HEK293 (cell line): ENCODE measurements around the gene FSTL5.

Experiments used
- CTCF ChIA-PET: fragments of 350-600 bp; formaldehyde crosslinking; extraction: SDS; loops from one replicate; lab custom pipeline; 2021; ENCODE audit warnings: antibody characterized with exemption; lab: Yijun Ruan, JAX
- POLR2A ChIA-PET: fragments of 300-600 bp; formaldehyde crosslinking; extraction: SDS; loops from one replicate; lab custom pipeline; 2020; ENCODE audit warnings: antibody characterized with exemption, inconsistent platforms; lab: Yijun Ruan, JAX
- H3K27ac ChIP-seq: fragments of 200-500 bp; sonication (Bioruptor generic); 2 replicates; pipeline ENCODE4 v1.5.1; 2014; ENCODE audit warnings: low read depth, low read length, control low read depth, inconsistent platforms; ENCODE audit errors: extremely low read depth
- H3K36me3 ChIP-seq, 2 experiments: fragments of 200-500 bp in 1 of 2; sonication (Bioruptor generic) in 1 of 2; 1 replicate in 1 of 2; 2 replicates in 1 of 2; pipeline ENCODE4 v1.5.1; 2014 to 2017; ENCODE audit warnings: inconsistent platforms in 2 of 2, low read length in 2 of 2; ENCODE audit not compliant: control insufficient read depth in 2 of 2, insufficient read depth in 1 of 2
- H3K4me1 ChIP-seq: fragments of 200-500 bp; sonication (Bioruptor generic); 2 replicates; pipeline ENCODE4 v1.5.1; 2014; ENCODE audit warnings: mild to moderate bottlenecking, low read length, inconsistent platforms; ENCODE audit not compliant: control insufficient read depth, insufficient read depth
- H3K4me3 ChIP-seq: 2 replicates; pipeline ENCODE4 v1.5.1; 2011; ENCODE audit warnings: low read depth, mild to moderate bottlenecking, control low read depth, low read length, moderate library complexity
- H3K9me3 ChIP-seq: fragments of 200-500 bp; sonication (Bioruptor generic); 2 replicates; pipeline ENCODE4 v1.5.1; 2014; ENCODE audit warnings: low read depth, low read length, inconsistent platforms; ENCODE audit not compliant: control insufficient read depth, insufficient read depth
- GFI1B ChIP-seq: fragments of 450-650 bp; formaldehyde crosslinking; IDR thresholded peaks from 2 replicates; pipeline ENCODE4 v1.5.1; 2016; ENCODE audit warnings: missing biosample characterization, missing genetic modification characterization
- GLIS2 ChIP-seq: fragments of 450-650 bp; formaldehyde crosslinking; IDR thresholded peaks from 2 replicates; pipeline ENCODE4 v1.5.1; 2016; ENCODE audit warnings: missing biosample characterization, missing genetic modification characterization
- SCRT2 ChIP-seq: fragments of 450-650 bp; formaldehyde crosslinking; IDR thresholded peaks from 2 replicates; pipeline ENCODE4 v1.5.1; 2016; ENCODE audit warnings: missing biosample characterization, missing genetic modification characterization
- SP2 ChIP-seq: fragments of 450-650 bp; formaldehyde crosslinking; IDR thresholded peaks from 2 replicates; pipeline ENCODE4 v1.5.1; 2016; ENCODE audit warnings: missing biosample characterization, missing genetic modification characterization
- TRIM28 ChIP-seq: IDR thresholded peaks from 2 replicates; pipeline ENCODE4 v1.6.1; 2011; ENCODE audit warnings: low read length, control low read depth, borderline replicate concordance
- ZBTB21 ChIP-seq: fragments of 450-650 bp; formaldehyde crosslinking; IDR thresholded peaks from 2 replicates; pipeline ENCODE4 v1.5.1; 2017; ENCODE audit warnings: missing biosample characterization, missing genetic modification characterization
- ZBTB7A ChIP-seq: fragments of 450-650 bp; formaldehyde crosslinking; IDR thresholded peaks from 2 replicates; pipeline ENCODE4 v1.5.1; 2016; ENCODE audit warnings: low read depth, missing biosample characterization, missing genetic modification characterization
- ZFHX2 ChIP-seq: fragments of 450-650 bp; formaldehyde crosslinking; conservative IDR thresholded peaks from 2 replicates; pipeline ENCODE4 v1.5.1; 2016; ENCODE audit warnings: missing biosample characterization, missing genetic modification characterization
- ZNF132 ChIP-seq: fragments of 450-650 bp; formaldehyde crosslinking; IDR thresholded peaks from 2 replicates; pipeline ENCODE4 v1.5.1; 2017; ENCODE audit warnings: missing biosample characterization, missing genetic modification characterization, borderline replicate concordance
- ZNF155 ChIP-seq: fragments of 450-650 bp; formaldehyde crosslinking; IDR thresholded peaks from 2 replicates; pipeline ENCODE4 v1.5.1; 2016; ENCODE audit warnings: missing biosample characterization, missing genetic modification characterization
- ZNF23 ChIP-seq: fragments of 450-650 bp; formaldehyde crosslinking; IDR thresholded peaks from 2 replicates; pipeline ENCODE4 v1.5.1; 2016; ENCODE audit warnings: missing biosample characterization, missing genetic modification characterization, borderline replicate concordance
- ZNF302 ChIP-seq: fragments of 450-650 bp; formaldehyde crosslinking; IDR thresholded peaks from 2 replicates; pipeline ENCODE4 v1.5.1; 2016; ENCODE audit warnings: missing biosample characterization, missing genetic modification characterization, low read depth
- ZNF404 ChIP-seq: fragments of 450-650 bp; formaldehyde crosslinking; IDR thresholded peaks from 2 replicates; pipeline ENCODE4 v1.5.1; 2017; ENCODE audit warnings: missing biosample characterization, missing genetic modification characterization
- ZNF416 ChIP-seq: fragments of 450-650 bp; formaldehyde crosslinking; IDR thresholded peaks from 2 replicates; pipeline ENCODE4 v1.5.1; 2016; ENCODE audit warnings: missing biosample characterization, missing genetic modification characterization
- ZNF426 ChIP-seq: fragments of 450-650 bp; formaldehyde crosslinking; IDR thresholded peaks from 2 replicates; pipeline ENCODE4 v1.5.1; 2017; ENCODE audit warnings: missing biosample characterization, missing genetic modification characterization, mild to moderate bottlenecking, inconsistent platforms, moderate library complexity
- ZNF473 ChIP-seq: fragments of 450-650 bp; formaldehyde crosslinking; IDR thresholded peaks from 2 replicates; pipeline ENCODE4 v1.5.1; 2017; ENCODE audit warnings: missing biosample characterization, missing genetic modification characterization
- ZNF571 ChIP-seq: fragments of 450-650 bp; formaldehyde crosslinking; IDR thresholded peaks from 2 replicates; pipeline ENCODE4 v1.5.0; 2017; ENCODE audit warnings: missing biosample characterization, missing genetic modification characterization
- ZNF677 ChIP-seq: fragments of 450-650 bp; IDR thresholded peaks from 2 replicates; pipeline ENCODE4 v1.5.0; 2018; ENCODE audit warnings: missing biosample characterization, mild to moderate bottlenecking, missing genetic modification characterization, moderate library complexity
- TF ChIP-seq, protein P1 (sequence below): fragments of 450-650 bp; formaldehyde crosslinking; IDR thresholded peaks from 2 replicates; pipeline ENCODE4 v1.5.1; 2016; ENCODE audit warnings: missing biosample characterization, missing genetic modification characterization
- TF ChIP-seq, protein P2 (sequence below): fragments of 450-650 bp; formaldehyde crosslinking; IDR thresholded peaks from 2 replicates; pipeline ENCODE4 v1.5.1; 2016; ENCODE audit warnings: missing biosample characterization, missing genetic modification characterization
- TF ChIP-seq, protein P3 (sequence below): fragments of 450-650 bp; IDR thresholded peaks from 2 replicates; pipeline ENCODE4 v1.5.1; 2018; ENCODE audit warnings: missing biosample characterization, missing genetic modification characterization
- TF ChIP-seq, protein P4 (sequence below): fragments of 450-650 bp; formaldehyde crosslinking; optimal IDR thresholded peaks from 2 replicates; pipeline ENCODE3; 2016; ENCODE audit warnings: missing biosample characterization, mild to moderate bottlenecking, missing genetic modification characterization
- TF ChIP-seq, protein P5 (sequence below): fragments of 450-650 bp; formaldehyde crosslinking; IDR thresholded peaks from 2 replicates; pipeline ENCODE4 v1.5.1; 2017; ENCODE audit warnings: missing biosample characterization, mild to moderate bottlenecking, missing genetic modification characterization, moderate library complexity
- TF ChIP-seq, protein P6 (sequence below): fragments of 450-650 bp; formaldehyde crosslinking; IDR thresholded peaks from 2 replicates; pipeline ENCODE4 v1.5.1; 2017; ENCODE audit warnings: missing biosample characterization, missing genetic modification characterization

FSTL5 gene

DNA sequence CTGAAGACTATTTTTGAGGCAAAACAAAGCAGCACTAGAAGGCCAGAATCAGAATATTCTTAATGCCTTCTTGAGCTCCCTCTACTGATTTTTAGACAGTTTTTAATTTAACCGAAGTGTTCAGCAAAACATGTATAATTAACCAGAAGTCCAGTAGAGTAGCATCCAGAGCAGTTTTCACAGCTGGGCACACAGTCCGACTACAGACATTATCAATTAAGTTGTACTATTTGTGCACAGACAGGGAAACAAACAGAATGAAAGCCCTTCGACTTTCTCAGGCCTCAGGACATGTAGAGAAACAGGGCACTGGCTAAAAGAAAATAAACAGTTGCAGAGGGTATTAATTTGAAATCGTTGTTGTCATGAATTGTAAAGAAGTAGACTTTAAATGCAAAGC is 11.9 kb downstream of the FSTL5 start:
- ChIA-PET CTCF (no interaction called here), POLR2A (no interaction called here)
- Histone ChIP-seq H3K9me3 (no peaks in the 10 kb centered on the region), H3K27ac (no peak overlapping the region), H3K4me1 (no peaks in the 10 kb centered on the region), H3K4me3 (no peak overlapping the region), H3K36me3 (no peaks in the 10 kb centered on the region)
- TF ChIP-seq ZNF302 (tag by site-specific recombination) (no peak), ZBTB7A (tag by site-specific recombination) (no peak), ZBTB21 (tag by site-specific recombination) (no peak), SCRT2 (tag by site-specific recombination) (no peak), ZNF23 (tag by site-specific recombination) (no peak)

DNA sequence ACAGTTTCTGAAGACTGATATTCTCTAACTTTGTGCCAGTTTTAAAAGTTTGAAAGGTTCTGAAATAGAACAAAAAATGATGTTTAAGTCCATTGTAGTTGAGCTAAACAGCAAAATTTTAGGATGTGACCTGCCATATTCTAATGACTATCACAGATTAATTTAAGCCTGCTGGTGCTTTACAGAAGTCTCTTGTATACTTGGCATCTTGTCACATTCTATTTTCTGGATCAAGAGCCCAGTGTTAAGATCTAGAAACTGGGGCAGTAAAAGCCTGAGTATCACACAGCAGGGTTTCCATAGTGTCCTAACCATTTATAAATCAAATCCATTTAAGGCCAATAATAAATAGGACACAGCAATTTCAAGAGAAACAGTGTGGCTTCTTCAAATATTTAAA is 12.4 kb downstream of the FSTL5 start:
- no peaks in the 10 kb centered on the region for H3K4me1 ChIP-seq
- H3K9me3 ChIP-seq: no peaks in the 10 kb centered on the region
- CTCF ChIA-PET: no interaction called here
- no peak overlapping the region for H3K4me3 ChIP-seq
- POLR2A ChIA-PET: no interaction called here
- H3K27ac ChIP-seq: no peak overlapping the region
- no peak for TF ChIP-seq ZBTB21 (tag by site-specific recombination)
- TF ChIP-seq ZNF416: no peak
- TF ChIP-seq, protein P1, sequence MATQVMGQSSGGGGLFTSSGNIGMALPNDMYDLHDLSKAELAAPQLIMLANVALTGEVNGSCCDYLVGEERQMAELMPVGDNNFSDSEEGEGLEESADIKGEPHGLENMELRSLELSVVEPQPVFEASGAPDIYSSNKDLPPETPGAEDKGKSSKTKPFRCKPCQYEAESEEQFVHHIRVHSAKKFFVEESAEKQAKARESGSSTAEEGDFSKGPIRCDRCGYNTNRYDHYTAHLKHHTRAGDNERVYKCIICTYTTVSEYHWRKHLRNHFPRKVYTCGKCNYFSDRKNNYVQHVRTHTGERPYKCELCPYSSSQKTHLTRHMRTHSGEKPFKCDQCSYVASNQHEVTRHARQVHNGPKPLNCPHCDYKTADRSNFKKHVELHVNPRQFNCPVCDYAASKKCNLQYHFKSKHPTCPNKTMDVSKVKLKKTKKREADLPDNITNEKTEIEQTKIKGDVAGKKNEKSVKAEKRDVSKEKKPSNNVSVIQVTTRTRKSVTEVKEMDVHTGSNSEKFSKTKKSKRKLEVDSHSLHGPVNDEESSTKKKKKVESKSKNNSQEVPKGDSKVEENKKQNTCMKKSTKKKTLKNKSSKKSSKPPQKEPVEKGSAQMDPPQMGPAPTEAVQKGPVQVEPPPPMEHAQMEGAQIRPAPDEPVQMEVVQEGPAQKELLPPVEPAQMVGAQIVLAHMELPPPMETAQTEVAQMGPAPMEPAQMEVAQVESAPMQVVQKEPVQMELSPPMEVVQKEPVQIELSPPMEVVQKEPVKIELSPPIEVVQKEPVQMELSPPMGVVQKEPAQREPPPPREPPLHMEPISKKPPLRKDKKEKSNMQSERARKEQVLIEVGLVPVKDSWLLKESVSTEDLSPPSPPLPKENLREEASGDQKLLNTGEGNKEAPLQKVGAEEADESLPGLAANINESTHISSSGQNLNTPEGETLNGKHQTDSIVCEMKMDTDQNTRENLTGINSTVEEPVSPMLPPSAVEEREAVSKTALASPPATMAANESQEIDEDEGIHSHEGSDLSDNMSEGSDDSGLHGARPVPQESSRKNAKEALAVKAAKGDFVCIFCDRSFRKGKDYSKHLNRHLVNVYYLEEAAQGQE (tag by site-specific recombination): no peak
- no peak for TF ChIP-seq ZNF132 (tag by site-specific recombination)
- TF ChIP-seq, protein P2, sequence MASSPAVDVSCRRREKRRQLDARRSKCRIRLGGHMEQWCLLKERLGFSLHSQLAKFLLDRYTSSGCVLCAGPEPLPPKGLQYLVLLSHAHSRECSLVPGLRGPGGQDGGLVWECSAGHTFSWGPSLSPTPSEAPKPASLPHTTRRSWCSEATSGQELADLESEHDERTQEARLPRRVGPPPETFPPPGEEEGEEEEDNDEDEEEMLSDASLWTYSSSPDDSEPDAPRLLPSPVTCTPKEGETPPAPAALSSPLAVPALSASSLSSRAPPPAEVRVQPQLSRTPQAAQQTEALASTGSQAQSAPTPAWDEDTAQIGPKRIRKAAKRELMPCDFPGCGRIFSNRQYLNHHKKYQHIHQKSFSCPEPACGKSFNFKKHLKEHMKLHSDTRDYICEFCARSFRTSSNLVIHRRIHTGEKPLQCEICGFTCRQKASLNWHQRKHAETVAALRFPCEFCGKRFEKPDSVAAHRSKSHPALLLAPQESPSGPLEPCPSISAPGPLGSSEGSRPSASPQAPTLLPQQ (tag by site-specific recombination): no peak
- TF ChIP-seq SP2: no peak
- no peak for TF ChIP-seq ZNF404 (tag by site-specific recombination)
- TF ChIP-seq ZNF426: no peak
- no peak for TF ChIP-seq ZNF473 (tag by site-specific recombination)
- no peak for TF ChIP-seq ZNF155
- no peak for TF ChIP-seq ZFHX2 (tag by site-specific recombination)
- no peak for TF ChIP-seq GLIS2 (tag by site-specific recombination)
- no peak for TF ChIP-seq TRIM28
- TF ChIP-seq, protein P3, sequence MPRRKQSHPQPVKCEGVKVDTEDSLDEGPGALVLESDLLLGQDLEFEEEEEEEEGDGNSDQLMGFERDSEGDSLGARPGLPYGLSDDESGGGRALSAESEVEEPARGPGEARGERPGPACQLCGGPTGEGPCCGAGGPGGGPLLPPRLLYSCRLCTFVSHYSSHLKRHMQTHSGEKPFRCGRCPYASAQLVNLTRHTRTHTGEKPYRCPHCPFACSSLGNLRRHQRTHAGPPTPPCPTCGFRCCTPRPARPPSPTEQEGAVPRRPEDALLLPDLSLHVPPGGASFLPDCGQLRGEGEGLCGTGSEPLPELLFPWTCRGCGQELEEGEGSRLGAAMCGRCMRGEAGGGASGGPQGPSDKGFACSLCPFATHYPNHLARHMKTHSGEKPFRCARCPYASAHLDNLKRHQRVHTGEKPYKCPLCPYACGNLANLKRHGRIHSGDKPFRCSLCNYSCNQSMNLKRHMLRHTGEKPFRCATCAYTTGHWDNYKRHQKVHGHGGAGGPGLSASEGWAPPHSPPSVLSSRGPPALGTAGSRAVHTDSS (tag by site-specific recombination): no peak
- TF ChIP-seq GFI1B (tag by site-specific recombination): no peak
- TF ChIP-seq, protein P4, sequence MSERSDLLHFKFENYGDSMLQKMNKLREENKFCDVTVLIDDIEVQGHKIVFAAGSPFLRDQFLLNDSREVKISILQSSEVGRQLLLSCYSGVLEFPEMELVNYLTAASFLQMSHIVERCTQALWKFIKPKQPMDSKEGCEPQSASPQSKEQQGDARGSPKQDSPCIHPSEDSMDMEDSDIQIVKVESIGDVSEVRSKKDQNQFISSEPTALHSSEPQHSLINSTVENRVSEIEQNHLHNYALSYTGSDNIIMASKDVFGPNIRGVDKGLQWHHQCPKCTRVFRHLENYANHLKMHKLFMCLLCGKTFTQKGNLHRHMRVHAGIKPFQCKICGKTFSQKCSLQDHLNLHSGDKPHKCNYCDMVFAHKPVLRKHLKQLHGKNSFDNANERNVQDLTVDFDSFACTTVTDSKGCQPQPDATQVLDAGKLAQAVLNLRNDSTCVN (tag by site-specific recombination): no peak
- TF ChIP-seq, protein P5, sequence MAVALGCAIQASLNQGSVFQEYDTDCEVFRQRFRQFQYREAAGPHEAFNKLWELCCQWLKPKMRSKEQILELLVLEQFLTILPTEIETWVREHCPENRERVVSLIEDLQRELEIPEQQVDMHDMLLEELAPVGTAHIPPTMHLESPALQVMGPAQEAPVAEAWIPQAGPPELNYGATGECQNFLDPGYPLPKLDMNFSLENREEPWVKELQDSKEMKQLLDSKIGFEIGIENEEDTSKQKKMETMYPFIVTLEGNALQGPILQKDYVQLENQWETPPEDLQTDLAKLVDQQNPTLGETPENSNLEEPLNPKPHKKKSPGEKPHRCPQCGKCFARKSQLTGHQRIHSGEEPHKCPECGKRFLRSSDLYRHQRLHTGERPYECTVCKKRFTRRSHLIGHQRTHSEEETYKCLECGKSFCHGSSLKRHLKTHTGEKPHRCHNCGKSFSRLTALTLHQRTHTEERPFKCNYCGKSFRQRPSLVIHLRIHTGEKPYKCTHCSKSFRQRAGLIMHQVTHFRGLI: no peak
- no peak for TF ChIP-seq ZNF677 (tag by site-specific recombination)
- TF ChIP-seq ZNF571 (tag by site-specific recombination): no peak
- TF ChIP-seq, protein P6, sequence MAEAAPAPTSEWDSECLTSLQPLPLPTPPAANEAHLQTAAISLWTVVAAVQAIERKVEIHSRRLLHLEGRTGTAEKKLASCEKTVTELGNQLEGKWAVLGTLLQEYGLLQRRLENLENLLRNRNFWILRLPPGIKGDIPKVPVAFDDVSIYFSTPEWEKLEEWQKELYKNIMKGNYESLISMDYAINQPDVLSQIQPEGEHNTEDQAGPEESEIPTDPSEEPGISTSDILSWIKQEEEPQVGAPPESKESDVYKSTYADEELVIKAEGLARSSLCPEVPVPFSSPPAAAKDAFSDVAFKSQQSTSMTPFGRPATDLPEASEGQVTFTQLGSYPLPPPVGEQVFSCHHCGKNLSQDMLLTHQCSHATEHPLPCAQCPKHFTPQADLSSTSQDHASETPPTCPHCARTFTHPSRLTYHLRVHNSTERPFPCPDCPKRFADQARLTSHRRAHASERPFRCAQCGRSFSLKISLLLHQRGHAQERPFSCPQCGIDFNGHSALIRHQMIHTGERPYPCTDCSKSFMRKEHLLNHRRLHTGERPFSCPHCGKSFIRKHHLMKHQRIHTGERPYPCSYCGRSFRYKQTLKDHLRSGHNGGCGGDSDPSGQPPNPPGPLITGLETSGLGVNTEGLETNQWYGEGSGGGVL (tag by site-specific recombination): no peak
- H3K36me3 ChIP-seq: no peaks in the 10 kb centered on the region
